A204.1 (cell line): Measurements from ENCODE around the gene GNG7.
"Not testable (repeated sequence)": the region's sequence is repeated elsewhere in the genome, so short reads cannot be mapped to it uniquely, and the experiment has no call there.

Experiments
- FAIRE-seq: peaks from 2 replicates; lab custom pipeline; 2012; peaks lifted over from hg19 to GRCh38; lab: Jason Lieb, UNC

Gene GNG7

GRCh38 chr19:2550431-2551171 lies 151.9 kb downstream of the GNG7 start:
- no peak for FAIRE-seq

- FAIRE-seq = no peak
Measured at GRCh38 chr19:2549701-2550191, 152.7 kb downstream of the GNG7 start.

GRCh38 chr19:2548966-2549365 lies 153.5 kb downstream of the GNG7 start:
- FAIRE-seq = no peak

GRCh38 chr19:2547721-2548120 lies 154.8 kb downstream of the GNG7 start:
- no peak for FAIRE-seq

- no peak for FAIRE-seq
Measured at GRCh38 chr19:2547033-2547680, 155.3 kb downstream of the GNG7 start.

GRCh38 chr19:2546128-2547032 lies 156.1 kb downstream of the GNG7 start:
- FAIRE-seq = no peak

GRCh38 chr19:2545416-2546127 lies 156.9 kb downstream of the GNG7 start:
- not testable (repeated sequence) for FAIRE-seq

- FAIRE-seq = no peak
Measured at GRCh38 chr19:2544576-2545415, 157.7 kb downstream of the GNG7 start.

- FAIRE-seq = peak; percentile 91
Measured at GRCh38 chr19:2543463-2544442, 158.7 kb downstream of the GNG7 start.

- not testable (repeated sequence) for FAIRE-seq
Measured at GRCh38 chr19:2543072-2543462, 159.4 kb downstream of the GNG7 start.

- FAIRE-seq = no peak
Measured at GRCh38 chr19:2542341-2543069, 160.0 kb downstream of the GNG7 start.

- peak; percentile 85 for FAIRE-seq
Measured at GRCh38 chr19:2540646-2541454, 161.6 kb downstream of the GNG7 start.

- no peak for FAIRE-seq
Measured at GRCh38 chr19:2540251-2540645, 162.2 kb downstream of the GNG7 start.

- no peak for FAIRE-seq
Measured at GRCh38 chr19:2538096-2538757, 164.3 kb downstream of the GNG7 start.

- FAIRE-seq = not testable (repeated sequence)
Measured at GRCh38 chr19:2537584-2537983, 164.9 kb downstream of the GNG7 start.

GRCh38 chr19:2536461-2536860 lies 166.0 kb downstream of the GNG7 start:
- FAIRE-seq = no peak

GRCh38 chr19:2534423-2535013 lies 168.0 kb downstream of the GNG7 start:
- FAIRE-seq = no peak
